Testis (tissue), 3 donors: ENCODE results near the gene NUP155. TPM values are rescaled to one million over a fixed set of nuclear protein-coding genes. Genes with fewer than 3 reads are reported as not detected.
"Not testable (repeated sequence)": the region's sequence is repeated elsewhere in the genome, so short reads cannot be mapped to it uniquely, and the experiment has no call there.

Source experiments
- DNase-seq: peaks from one replicate; pipeline ENCODE4 v3.0.0-alpha.2; 2019
- H3K27ac ChIP-seq, 2 donors: fragments of 200-600 bp; sonication (generic); one replicate each; pipeline ENCODE4 v1.5.1; 2019
- H3K27me3 ChIP-seq: fragments of 200-600 bp; sonication (generic); one replicate; pipeline ENCODE4 v1.5.1; 2019
- H3K36me3 ChIP-seq: fragments of 200-600 bp; sonication (generic); one replicate; pipeline ENCODE4 v1.5.1; 2017; ENCODE audit warnings: low read depth; ENCODE audit errors: missing control alignments
- H3K4me1 ChIP-seq: fragments of 200-600 bp; sonication (generic); one replicate; pipeline ENCODE4 v1.5.1; 2019
- H3K4me3 ChIP-seq, 2 donors: fragments of 200-600 bp; sonication (generic); one replicate each; pipeline ENCODE4 v1.5.1; 2017 to 2019
- H3K9me3 ChIP-seq: fragments of 200-600 bp; sonication (generic); one replicate; pipeline ENCODE4 v1.5.1; 2017
- POLR2A ChIP-seq: fragments of 450-650 bp; IDR thresholded peaks from one replicate; pipeline ENCODE4 v1.6.1; 2017; ENCODE audit warnings: antibody characterized with exemption, mild to moderate bottlenecking, moderate library complexity
- WGBS, 2 donors: methylation state at CpG; one replicate each; pipeline ENCODE4 v1.1.5; 2018; 5-methylcytosine and 5-hydroxymethylcytosine counted together
- intact Hi-C: fragments of 100-400 bp; cut with DNase I; formaldehyde crosslinking; loops from one replicate; pipeline ENCODE4 v1.15.1; 2023; ENCODE audit warnings: low total_unique reads
- polyA plus RNA-seq: library from polyadenylated mRNA; stranded (reverse); fragments of 350-450 nt; fragmentation: Illumina TruSeq; extraction: RNeasy Lipid Tissue Mini Kit (QIAGEN cat#74804); gene quantifications from one replicate; pipeline ENCODE4 v1.2.3, GENCODE V29; 2014; ENCODE audit warnings: low read depth, low replicate concordance; ENCODE audit not compliant: insufficient read depth
- total RNA-seq, 2 donors: library from RNA; depleted of rRNA; stranded (reverse); fragments of >200 nt; gene quantifications; one replicate each; pipeline ENCODE4 v1.2.3, GENCODE V29; 2016
- TF ChIP-seq, protein P1 (sequence below), 3 experiments: fragments of 450-650 bp in 2 of 3; fragments of 200-600 bp in 1 of 3; sonication (generic) in 1 of 3; IDR thresholded peaks; one replicate each; pipeline ENCODE4 v1.5.1; 2016 to 2019; ENCODE audit warnings: antibody characterized with exemption in 3 of 3, mild to moderate bottlenecking in 2 of 3, moderate library complexity in 1 of 3

NUP155 gene
- total and polyA plus RNA-seq, 3 donors from 2014 or later, result 67.6 to 213 (median 104) TPM

GRCh38 chr5:37283214-37283820 lies 87.6 kb downstream of the NUP155 start:
- TF ChIP-seq POLR2A, result no peak
- TF ChIP-seq, protein P1, sequence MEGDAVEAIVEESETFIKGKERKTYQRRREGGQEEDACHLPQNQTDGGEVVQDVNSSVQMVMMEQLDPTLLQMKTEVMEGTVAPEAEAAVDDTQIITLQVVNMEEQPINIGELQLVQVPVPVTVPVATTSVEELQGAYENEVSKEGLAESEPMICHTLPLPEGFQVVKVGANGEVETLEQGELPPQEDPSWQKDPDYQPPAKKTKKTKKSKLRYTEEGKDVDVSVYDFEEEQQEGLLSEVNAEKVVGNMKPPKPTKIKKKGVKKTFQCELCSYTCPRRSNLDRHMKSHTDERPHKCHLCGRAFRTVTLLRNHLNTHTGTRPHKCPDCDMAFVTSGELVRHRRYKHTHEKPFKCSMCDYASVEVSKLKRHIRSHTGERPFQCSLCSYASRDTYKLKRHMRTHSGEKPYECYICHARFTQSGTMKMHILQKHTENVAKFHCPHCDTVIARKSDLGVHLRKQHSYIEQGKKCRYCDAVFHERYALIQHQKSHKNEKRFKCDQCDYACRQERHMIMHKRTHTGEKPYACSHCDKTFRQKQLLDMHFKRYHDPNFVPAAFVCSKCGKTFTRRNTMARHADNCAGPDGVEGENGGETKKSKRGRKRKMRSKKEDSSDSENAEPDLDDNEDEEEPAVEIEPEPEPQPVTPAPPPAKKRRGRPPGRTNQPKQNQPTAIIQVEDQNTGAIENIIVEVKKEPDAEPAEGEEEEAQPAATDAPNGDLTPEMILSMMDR (IDR thresholded peaks at IDR 0.05), result no peak
- DNase-seq, result no peak
- H3K27me3 ChIP-seq, result no peaks in the 10 kb centered on the region
- H3K36me3 ChIP-seq, result no peaks in the 10 kb centered on the region
- no peak overlapping the region for H3K27ac ChIP-seq
- H3K9me3 ChIP-seq, result no peaks in the 10 kb centered on the region
- intact Hi-C loops, result no loop called here
- no peaks in the 10 kb centered on the region for H3K4me1 ChIP-seq
- H3K4me3 ChIP-seq, result no peak overlapping the region
- 84 to 96% methylated on average over 4 to 5 of the region's 5 CpGs for WGBS, 2 donors

GRCh38 chr5:37275511-37275910 lies 95.4 kb downstream of the NUP155 start:
- WGBS, 2 donors, result 60% methylated on average over 2 of the region's 2 CpGs
- Histone ChIP-seq H3K4me3 (no peak overlapping the region), H3K36me3 (no peaks in the 10 kb centered on the region), H3K4me1 (no peaks in the 10 kb centered on the region), H3K27ac (no peak overlapping the region), H3K27me3 (no peaks in the 10 kb centered on the region), H3K9me3 (no peaks in the 10 kb centered on the region)
- no peak for DNase-seq
- intact Hi-C loops, result no loop called here
- TF ChIP-seq, protein P1 (IDR thresholded peaks at IDR 0.05), result no peak
- TF ChIP-seq POLR2A, result no peak

DNA sequence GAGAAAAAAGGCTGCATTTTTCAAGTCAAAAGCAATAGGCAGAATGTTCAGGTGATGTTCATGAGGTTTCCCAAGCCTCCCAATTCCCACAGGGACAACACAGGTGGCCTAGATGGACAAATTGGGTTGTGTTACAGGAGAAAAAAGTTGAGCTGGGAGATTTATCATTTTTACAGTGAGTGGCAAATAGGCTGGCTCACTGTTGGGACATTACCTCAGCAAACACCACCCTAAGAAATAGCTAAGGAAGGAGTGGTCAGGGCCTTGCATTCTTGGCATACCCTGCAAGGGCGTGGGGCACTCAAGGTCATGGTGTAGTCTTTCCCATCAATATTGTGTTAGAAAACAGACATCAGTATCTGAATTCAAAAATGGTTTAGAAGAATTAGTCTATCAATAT lies 98.4 kb downstream of the NUP155 start:
- intact Hi-C loops, result no loop called here
- DNase-seq, result no peak
- Histone ChIP-seq H3K27me3 (no peaks in the 10 kb centered on the region), H3K4me3 (no peak overlapping the region), H3K36me3 (no peaks in the 10 kb centered on the region), H3K4me1 (no peaks in the 10 kb centered on the region), H3K9me3 (no peaks in the 10 kb centered on the region), H3K27ac (no peak overlapping the region)
- whole genome bisulfite sequencing, 2 donors, result 55 to 59% methylated on average over 1 of the region's 1 CpG
- TF ChIP-seq, protein P1 (IDR thresholded peaks at IDR 0.05), result no peak
- TF ChIP-seq POLR2A, result no peak

DNA sequence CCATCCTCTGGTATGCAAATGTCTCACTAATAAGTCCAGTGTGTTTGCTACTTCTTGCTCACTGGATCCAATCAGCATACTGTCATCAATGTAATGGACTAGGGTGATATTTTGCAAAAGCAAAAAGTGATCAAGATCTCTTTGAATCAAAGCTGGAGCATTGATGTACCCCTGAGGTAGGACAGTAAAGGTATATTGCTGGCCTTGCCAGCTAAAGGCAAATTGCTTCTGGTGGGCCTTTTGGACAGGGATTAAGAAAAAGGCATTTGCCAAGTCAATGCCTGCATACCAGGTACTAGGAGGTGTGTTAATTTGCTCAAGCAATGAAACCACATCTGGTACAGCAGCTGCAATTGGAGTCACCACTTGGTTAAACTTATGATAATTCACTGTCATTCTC lies 102.8 kb downstream of the NUP155 start:
- H3K9me3 ChIP-seq, intact Hi-C loops, H3K27me3 ChIP-seq: not testable (repeated sequence)

DNA sequence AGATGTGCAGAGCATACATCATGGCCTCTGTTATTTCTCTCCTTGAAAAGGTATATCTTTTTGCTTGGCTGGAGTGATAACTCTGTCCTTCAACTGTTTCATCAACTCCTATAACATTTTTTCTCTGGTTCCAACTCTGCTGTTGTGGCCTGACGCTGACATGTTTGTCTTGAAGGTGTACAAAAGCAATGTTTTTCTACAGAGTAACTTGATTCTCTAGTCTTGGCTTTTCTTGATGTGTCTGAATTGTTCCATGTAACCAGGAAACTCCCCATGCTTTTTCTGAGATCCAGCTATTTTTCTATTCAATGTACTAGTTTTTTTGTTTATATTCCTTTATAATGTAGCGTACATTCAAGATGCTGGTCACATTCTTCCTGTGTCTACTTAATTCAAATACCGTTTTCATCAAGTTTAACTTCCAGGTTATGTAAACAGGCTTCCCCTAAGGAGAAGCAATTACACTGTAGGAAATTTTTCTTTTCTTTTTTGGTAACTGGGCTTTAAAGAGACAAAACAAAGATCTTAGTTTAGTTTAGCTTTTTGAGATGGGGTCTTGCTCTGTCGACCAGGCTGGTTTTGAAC lies 115.0 kb downstream of the NUP155 start:
- DNase-seq, result no peak
- Histone ChIP-seq H3K9me3 (no peaks in the 10 kb centered on the region), H3K27ac (no peak overlapping the region), H3K36me3 (no peaks in the 10 kb centered on the region), H3K4me1 (no peaks in the 10 kb centered on the region), H3K27me3 (no peaks in the 10 kb centered on the region), H3K4me3 (no peak overlapping the region)
- no peak for TF ChIP-seq POLR2A
- TF ChIP-seq, protein P1 (IDR thresholded peaks at IDR 0.05), result no peak
- intact Hi-C loops, result no loop called here
- WGBS, 2 donors, result 88 to 96% methylated on average over 4 of the region's 4 CpGs

More for the DNA sequence above, 102.8 kb downstream of the NUP155 start:
- not testable (repeated sequence) for H3K36me3 ChIP-seq, H3K4me3 ChIP-seq, H3K4me1 ChIP-seq, H3K27ac ChIP-seq, DNase-seq
